ENCODE data around the gene MCF2L. TPM values are rescaled to one million over a fixed set of nuclear protein-coding genes. Genes with fewer than 3 reads are reported as not detected.

MCF2L gene
- total RNA-seq, 1 donor from 2014 or later: 40.4 TPM

- Histone ChIP-seq H3K9me3 (ENCODE audit: low read depth) (no peaks in the 10 kb centered on the region), H2AFZ (replicated peaks) (no peak overlapping the region), H3K27me3 (no peaks in the 10 kb centered on the region), H3K4me3 (no peak overlapping the region), H3K27ac (no peak overlapping the region), H3F3A (ENCODE audit: low read depth) (no peaks in the 10 kb centered on the region), H3K79me2 (ENCODE audit: low read depth) (no peaks in the 10 kb centered on the region), H3K9ac (no peak overlapping the region), H4K20me1 (ENCODE audit: low read depth) (peaks cover 82% of the 10 kb centered on the region), H3K4me2 (no peak overlapping the region), H3K4me1 (peaks cover 4% of the 10 kb centered on the region), H3K36me3 (no peaks in the 10 kb centered on the region)
- peaks cover 7% of the 10 kb centered on the region for H3K36me3 Mint-ChIP-seq
- H3K4me1 Mint-ChIP-seq: peaks cover 31% of the 10 kb centered on the region
- no peak for DNase-seq (ENCODE audit: low spot score)
- peaks cover 15% of the 10 kb centered on the region for H3K27me3 Mint-ChIP-seq (ENCODE audit: insufficient read depth, low read depth)
- TF ChIP-seq EZH2 (IDR thresholded peaks at IDR 0.05) (no peak), CTCF (IDR thresholded peaks at IDR 0.05) (no peak), EZH2phosphoT487 (IDR thresholded peaks at IDR 0.05) (no peak)
- H3K27ac Mint-ChIP-seq: peak overlapping the region; percentile 72
- no peak overlapping the region for H3K4me3 Mint-ChIP-seq
- peaks cover 8% of the 10 kb centered on the region for H3K9me3 Mint-ChIP-seq
Measured at GRCh38 chr13:112994084-112994780, 25.2 kb downstream of the MCF2L start.

GRCh38 chr13:112994781-112995355, 25.9 kb downstream of the MCF2L start:
- no peak overlapping the region for H2AFZ ChIP-seq (replicated peaks)
- no peak overlapping the region for H3K9ac ChIP-seq
- Mint-ChIP-seq H3K27me3 (ENCODE audit: insufficient read depth, low read depth) (peaks cover 15% of the 10 kb centered on the region), H3K4me3 (peak overlapping the region; percentile 7), H3K27ac (peak overlapping the region; percentile 8), H3K9me3 (peaks cover 4% of the 10 kb centered on the region), H3K36me3 (peaks cover 4% of the 10 kb centered on the region), H3K4me1 (peaks cover 37% of the 10 kb centered on the region)
- no peak overlapping the region for H3K4me2 ChIP-seq
- no peak overlapping the region for H3K27ac ChIP-seq
- no peaks in the 10 kb centered on the region for H3K27me3 ChIP-seq
- no peak for DNase-seq (ENCODE audit: low spot score)
- H3K36me3 ChIP-seq: no peaks in the 10 kb centered on the region
- H3F3A ChIP-seq (ENCODE audit: low read depth): no peaks in the 10 kb centered on the region
- H3K4me3 ChIP-seq: no peak overlapping the region
- peaks cover 87% of the 10 kb centered on the region for H4K20me1 ChIP-seq (ENCODE audit: low read depth)
- no peak for TF ChIP-seq EZH2phosphoT487 (IDR thresholded peaks at IDR 0.05)
- no peak for TF ChIP-seq EZH2 (IDR thresholded peaks at IDR 0.05)
- TF ChIP-seq CTCF (IDR thresholded peaks at IDR 0.05): no peak
- no peaks in the 10 kb centered on the region for H3K79me2 ChIP-seq (ENCODE audit: low read depth)
- peaks cover 4% of the 10 kb centered on the region for H3K4me1 ChIP-seq
- H3K9me3 ChIP-seq (ENCODE audit: low read depth): no peaks in the 10 kb centered on the region

GRCh38 chr13:112995395-112996191, 26.6 kb downstream of the MCF2L start:
- Mint-ChIP-seq H3K27ac (no peak overlapping the region), H3K27me3 (ENCODE audit: insufficient read depth, low read depth) (peaks cover 13% of the 10 kb centered on the region), H3K9me3 (no peaks in the 10 kb centered on the region), H3K4me1 (peaks cover 44% of the 10 kb centered on the region), H3K4me3 (no peak overlapping the region), H3K36me3 (no peaks in the 10 kb centered on the region)
- H3K27ac ChIP-seq: no peak overlapping the region
- no peak overlapping the region for H2AFZ ChIP-seq (replicated peaks)
- H3K4me2 ChIP-seq: no peak overlapping the region
- no peak for DNase-seq (ENCODE audit: low spot score)
- H3K4me1 ChIP-seq: peaks cover 3% of the 10 kb centered on the region
- TF ChIP-seq CTCF (IDR thresholded peaks at IDR 0.05): no peak
- no peak for TF ChIP-seq EZH2phosphoT487 (IDR thresholded peaks at IDR 0.05)
- TF ChIP-seq EZH2 (IDR thresholded peaks at IDR 0.05): no peak
- H4K20me1 ChIP-seq (ENCODE audit: low read depth): peaks cover 87% of the 10 kb centered on the region
- H3K36me3 ChIP-seq: no peaks in the 10 kb centered on the region
- no peaks in the 10 kb centered on the region for H3K9me3 ChIP-seq (ENCODE audit: low read depth)
- no peaks in the 10 kb centered on the region for H3K79me2 ChIP-seq (ENCODE audit: low read depth)
- no peak overlapping the region for H3K9ac ChIP-seq
- no peaks in the 10 kb centered on the region for H3K27me3 ChIP-seq
- H3F3A ChIP-seq (ENCODE audit: low read depth): peaks cover 3% of the 10 kb centered on the region
- no peak overlapping the region for H3K4me3 ChIP-seq
